ENCODE data around the gene SPATA17.

DNA sequence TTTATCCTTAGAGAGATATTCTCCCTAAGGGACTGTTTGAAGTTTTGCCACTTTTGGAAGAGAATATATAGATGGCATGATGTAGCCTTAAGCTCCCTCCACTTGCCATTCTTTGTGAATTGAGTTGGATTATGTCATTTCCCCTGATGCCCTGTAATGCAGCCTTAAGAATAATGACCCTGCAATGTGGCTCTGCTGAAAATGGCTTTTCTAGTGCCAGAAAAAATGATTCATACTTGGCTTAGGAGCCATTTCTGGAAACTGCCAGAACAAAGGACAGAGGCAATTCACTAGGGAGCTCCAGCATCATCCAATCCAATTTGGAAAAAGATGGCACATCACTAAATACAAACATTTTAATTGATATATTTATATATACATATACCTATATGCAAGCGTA, 265.3 kb downstream of the SPATA17 start:
- TF ChIP-seq CTCF (conservative IDR thresholded peaks at IDR 0.05) (no peak), ZFX (IDR thresholded peaks at IDR 0.05) (no peak)
